Body of pancreas (tissue), 4 donors: Measurements from ENCODE around the gene CYBC1. TPM values are rescaled to one million over a fixed set of nuclear protein-coding genes. Genes with fewer than 3 reads are reported as not detected.
"Not testable (repeated sequence)": the region's sequence is repeated elsewhere in the genome, so short reads cannot be mapped to it uniquely, and the experiment has no call there.

Source experiments
- ATAC-seq: fragments of 150-250 bp; one replicate; pipeline ENCODE4 v1.9.1; 2016
- DNase-seq, 4 donors: peaks; one replicate each; pipeline ENCODE4 v3.0.0-alpha.2; 2019
- H3K27ac ChIP-seq, 4 donors: fragments of 200-600 bp; sonication (generic); 1 replicate in 3 of 4; 2 replicates in 1 of 4; pipeline versions ENCODE4 v1.5.1 to v1.6.1; 2016 to 2019; ENCODE audit warnings: mild to moderate bottlenecking in 1 of 4, mixed read lengths in 1 of 4, moderate library complexity in 1 of 4
- H3K27me3 ChIP-seq, 2 donors: fragments of 200-600 bp; sonication (generic); one replicate each; pipeline ENCODE4 v1.6.0; 2016; ENCODE audit warnings: mild to moderate bottlenecking in 1 of 2
- H3K36me3 ChIP-seq, 2 donors: fragments of 200-600 bp; sonication (generic); replicated peaks in 1 of 2; 2 replicates each; pipeline ENCODE4 v1.5.1; 2016; ENCODE audit warnings: low read depth in 2 of 2; ENCODE audit not compliant: insufficient read depth in 1 of 2
- H3K4me1 ChIP-seq: fragments of 200-600 bp; sonication (generic); one replicate; pipeline ENCODE4 v1.6.0; 2016
- H3K4me3 ChIP-seq, 2 donors: fragments of 200-600 bp; sonication (generic); 1 replicate in 1 of 2; 2 replicates in 1 of 2; pipeline ENCODE4 v1.5.1; 2016 to 2019
- H3K9me3 ChIP-seq, 3 donors: fragments of 200-600 bp; sonication (generic); 1 replicate in 2 of 3; 2 replicates in 1 of 3; pipeline ENCODE4 v1.5.1; 2016
- POLR2A ChIP-seq, 3 donors: fragments of 450-650 bp; IDR thresholded peaks; one replicate each; pipeline ENCODE4 v1.6.1; 2016; ENCODE audit warnings: antibody characterized with exemption in 3 of 3, mild to moderate bottlenecking in 2 of 3
- WGBS, 2 donors: methylation state at CpG; one replicate each; pipeline ENCODE4 v1.1.5; 2017; 5-methylcytosine and 5-hydroxymethylcytosine counted together
- intact Hi-C: fragments of 100-400 bp; cut with DNase I; formaldehyde crosslinking; loops from one replicate; pipeline ENCODE4 v1.15.1; 2023
- total RNA-seq, 2 donors: library from RNA; depleted of rRNA; stranded (reverse); fragments of >200 nt; gene quantifications; one replicate each; pipeline ENCODE4 v1.1.0, GENCODE V29; 2016
- TF ChIP-seq, protein P1 (sequence below), 7 experiments: fragments of 450-650 bp in 4 of 7; fragments of 200-600 bp in 3 of 7; sonication (generic) in 3 of 7; IDR thresholded peaks; one replicate each; pipeline ENCODE4 v1.5.1; 2016 to 2019; ENCODE audit warnings: antibody characterized with exemption in 7 of 7

The CYBC1 gene
- total RNA-seq, 2 donors from 2014 or later, result 53.1 to 68.2 TPM

DNA sequence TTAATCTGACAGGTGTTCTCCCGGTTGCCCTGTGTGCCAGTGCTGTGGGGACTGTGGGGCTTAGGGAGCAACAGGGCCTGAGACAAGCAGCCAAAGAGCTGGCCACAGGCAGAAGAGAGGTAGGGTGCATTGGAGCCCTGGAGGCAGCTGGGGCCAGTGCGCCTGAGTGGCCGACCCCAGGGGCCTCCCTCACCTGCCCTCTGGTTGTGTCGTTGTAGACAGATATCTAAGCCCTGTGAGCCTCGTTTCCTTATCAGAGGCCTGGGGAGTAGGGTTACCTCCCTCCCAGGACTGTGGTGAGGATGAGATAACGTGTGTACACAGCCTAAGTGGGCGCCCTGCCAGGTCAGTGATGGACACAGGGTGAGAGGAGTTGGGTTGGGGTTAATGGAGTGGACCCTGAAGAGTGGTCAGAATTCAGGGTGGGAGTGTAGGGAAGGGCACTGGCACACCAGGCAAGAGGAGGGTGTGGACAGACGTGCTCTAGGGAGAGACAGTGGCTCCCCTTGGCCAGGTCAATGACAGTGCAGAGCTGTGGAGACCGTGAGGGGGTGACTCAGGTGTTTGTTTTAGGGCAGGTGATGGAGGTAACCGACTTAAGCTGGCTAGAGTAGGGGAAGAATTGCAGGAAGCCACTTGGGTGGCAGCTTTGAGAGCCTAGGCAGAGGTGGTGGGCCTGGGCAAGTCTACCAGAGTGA is 11.4 kb upstream of the CYBC1 start:
- DNase-seq (peak in 3 of 4 donors; percentile 41 to 64 (median 62)), ATAC-seq (no peak)
- intact Hi-C loops, result no loop called here
- Histone ChIP-seq H3K4me1 (peaks cover 52% of the 10 kb centered on the region), H3K4me3 (no peak overlapping the region), H3K27me3 (no peaks in the 10 kb centered on the region), H3K27ac (peak overlapping the region in 3 of 4 donors; percentile 19 to 53 (median 50)), H3K36me3 (peaks cover 0 to 5% of the 10 kb centered on the region in 2 donors), H3K9me3 (no peaks in the 10 kb centered on the region)
- TF ChIP-seq, protein P1, sequence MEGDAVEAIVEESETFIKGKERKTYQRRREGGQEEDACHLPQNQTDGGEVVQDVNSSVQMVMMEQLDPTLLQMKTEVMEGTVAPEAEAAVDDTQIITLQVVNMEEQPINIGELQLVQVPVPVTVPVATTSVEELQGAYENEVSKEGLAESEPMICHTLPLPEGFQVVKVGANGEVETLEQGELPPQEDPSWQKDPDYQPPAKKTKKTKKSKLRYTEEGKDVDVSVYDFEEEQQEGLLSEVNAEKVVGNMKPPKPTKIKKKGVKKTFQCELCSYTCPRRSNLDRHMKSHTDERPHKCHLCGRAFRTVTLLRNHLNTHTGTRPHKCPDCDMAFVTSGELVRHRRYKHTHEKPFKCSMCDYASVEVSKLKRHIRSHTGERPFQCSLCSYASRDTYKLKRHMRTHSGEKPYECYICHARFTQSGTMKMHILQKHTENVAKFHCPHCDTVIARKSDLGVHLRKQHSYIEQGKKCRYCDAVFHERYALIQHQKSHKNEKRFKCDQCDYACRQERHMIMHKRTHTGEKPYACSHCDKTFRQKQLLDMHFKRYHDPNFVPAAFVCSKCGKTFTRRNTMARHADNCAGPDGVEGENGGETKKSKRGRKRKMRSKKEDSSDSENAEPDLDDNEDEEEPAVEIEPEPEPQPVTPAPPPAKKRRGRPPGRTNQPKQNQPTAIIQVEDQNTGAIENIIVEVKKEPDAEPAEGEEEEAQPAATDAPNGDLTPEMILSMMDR (IDR thresholded peaks at IDR 0.05), result no peak
- TF ChIP-seq POLR2A (IDR thresholded peaks at IDR 0.05), result no peak
- 23 to 36% methylated on average over 7 to 10 of the region's 10 CpGs for WGBS, 2 donors

DNA sequence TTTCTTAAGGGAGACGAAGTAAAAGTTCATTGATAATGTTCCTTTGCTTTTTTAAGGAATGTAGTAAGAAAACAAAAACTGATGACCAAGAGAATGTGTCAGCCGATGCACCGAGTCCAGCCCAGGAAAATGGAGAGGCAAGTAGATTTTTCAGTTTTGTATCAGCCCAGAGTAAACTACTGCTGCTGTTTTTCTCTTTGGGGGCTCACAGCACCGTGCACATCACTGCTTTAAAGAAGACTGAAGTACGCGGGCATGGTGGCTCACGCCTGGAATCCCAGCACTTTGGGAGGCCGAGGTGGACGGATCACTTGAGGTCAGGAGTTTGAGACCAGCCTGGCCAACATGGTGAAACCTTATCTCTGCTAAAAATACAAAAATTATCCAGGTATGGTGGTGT is 9.4 kb upstream of the CYBC1 start:
- intact Hi-C loops, ATAC-seq, H3K36me3 ChIP-seq, H3K27me3 ChIP-seq, H3K27ac ChIP-seq, H3K9me3 ChIP-seq, H3K4me3 ChIP-seq, DNase-seq: not testable (repeated sequence)
- 88 to 94% methylated on average over 9 of the region's 9 CpGs for WGBS, 2 donors
- peaks cover 59% of the 10 kb centered on the region for H3K4me1 ChIP-seq

DNA sequence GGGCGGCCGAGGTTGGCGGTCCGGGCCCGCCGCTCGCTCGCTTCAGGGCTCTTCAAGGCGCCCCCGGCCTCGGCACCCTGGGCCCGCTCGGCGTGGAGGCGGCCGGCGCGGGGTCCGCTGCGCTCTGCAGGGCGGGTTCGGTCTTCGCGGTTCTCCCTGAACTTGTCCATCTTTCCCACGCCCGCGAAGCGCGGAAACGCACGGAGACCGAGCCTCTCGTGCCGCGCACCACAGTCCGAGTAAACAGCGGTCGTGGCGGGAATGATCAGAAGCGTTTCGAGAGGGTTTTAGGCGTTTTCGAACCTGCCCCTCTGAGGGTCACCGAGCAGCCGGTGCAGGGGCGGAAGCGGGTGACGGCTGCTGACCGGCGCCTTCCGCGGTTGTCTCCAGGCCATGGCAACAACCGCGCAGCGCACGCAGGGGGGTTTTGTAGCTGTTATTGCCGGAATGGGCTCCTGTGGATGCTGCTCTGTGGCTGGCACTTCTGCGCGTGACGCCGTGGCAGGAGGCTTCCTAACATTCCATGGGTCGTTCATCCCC is 8.4 kb upstream of the CYBC1 start:
- Histone ChIP-seq H3K27me3 (no peaks in the 10 kb centered on the region), H3K4me1 (peaks cover 54% of the 10 kb centered on the region), H3K36me3 (no peaks in the 10 kb centered on the region), H3K27ac (peak overlapping the region; percentile 100), H3K9me3 (no peaks in the 10 kb centered on the region), H3K4me3 (peak overlapping the region; percentile 51 to 76)
- ATAC-seq (no peak), DNase-seq (peak in 1 of 4 donors; percentile 36)
- intact Hi-C loops, result no loop called here
- TF ChIP-seq POLR2A (IDR thresholded peaks at IDR 0.05), result no peak
- TF ChIP-seq, protein P1 (IDR thresholded peaks at IDR 0.05), result no peak
- WGBS, 2 donors, result 0% methylated on average over 14 to 59 of the region's 62 CpGs

DNA sequence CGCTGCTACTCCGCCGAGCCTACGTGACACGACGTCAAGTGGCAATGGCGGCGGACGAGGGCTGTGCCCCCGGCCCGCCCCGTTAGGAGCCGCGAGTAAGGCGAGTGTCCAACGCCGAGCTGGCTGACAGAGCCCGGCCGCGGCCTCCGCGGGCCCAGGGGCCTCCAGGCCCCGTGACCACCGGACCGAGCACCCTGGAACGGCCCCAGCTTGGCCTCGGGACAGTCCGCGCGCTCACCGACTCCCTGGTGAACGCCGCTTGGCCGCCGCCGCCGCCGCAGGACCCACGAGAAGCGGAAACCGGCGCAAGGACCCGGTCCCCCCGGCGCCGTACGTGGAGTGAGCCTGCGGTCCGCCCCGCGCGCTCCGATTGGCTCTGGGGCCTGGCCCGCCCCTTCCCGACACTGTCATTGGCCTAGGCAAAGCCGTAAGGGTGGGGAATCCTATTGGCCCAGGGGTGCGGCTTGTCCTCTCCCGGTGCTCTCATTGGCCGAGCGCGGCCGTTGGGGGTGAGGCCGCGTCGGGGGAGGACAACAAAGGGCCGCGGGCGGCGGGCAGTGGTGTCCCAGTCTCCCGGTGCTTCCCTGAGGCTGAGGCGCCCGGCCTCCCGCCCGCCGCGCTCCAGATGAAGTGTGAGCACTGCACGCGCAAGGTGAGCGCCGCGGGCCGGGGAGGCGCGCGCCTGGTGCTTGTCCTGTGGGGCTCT is 7.8 kb upstream of the CYBC1 start, which contains the start of gene NARF:
NARF (plus strand) TSS at position 563 of the 706 bp plus-strand sequence; CDS start at position 626, 63 bp downstream.
- Histone ChIP-seq H3K36me3 (no peaks in the 10 kb centered on the region), H3K4me1 (peaks cover 48% of the 10 kb centered on the region), H3K4me3 (peak within 1 kb of the TSS; percentile 51 to 76), H3K27me3 (no peaks in the 10 kb centered on the region), H3K27ac (peak within 1 kb of the TSS; percentile 100), H3K9me3 (no peaks in the 10 kb centered on the region)
- DNase-seq (peak; percentile 96 to 98 (median 98)), ATAC-seq (peak; percentile 97)
- TF ChIP-seq, protein P1 (IDR thresholded peaks at IDR 0.05), result peak in 1 of 7 experiments; percentile 9
- TF ChIP-seq POLR2A (IDR thresholded peaks at IDR 0.05), result peak; percentile 98
- intact Hi-C loops, result no loop called here
- WGBS, 2 donors, result 0% methylated on average over 1 to 85 of the region's 85 CpGs

DNA sequence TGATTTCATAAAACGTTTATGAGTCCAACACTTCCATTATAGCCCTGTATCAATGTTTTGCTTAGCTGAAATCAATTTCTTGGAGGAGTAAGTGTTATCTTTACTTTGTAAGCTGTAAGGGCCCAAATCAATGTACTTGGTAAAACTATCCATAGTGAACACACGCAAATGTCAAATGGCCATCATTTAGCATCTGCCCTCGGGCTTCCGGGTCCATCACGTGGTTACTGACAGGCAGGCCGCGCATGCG is 7.3 kb upstream of the CYBC1 start:
- Histone ChIP-seq H3K36me3 (no peaks in the 10 kb centered on the region), H3K9me3 (no peaks in the 10 kb centered on the region), H3K27me3 (no peaks in the 10 kb centered on the region), H3K4me1 (peaks cover 46% of the 10 kb centered on the region), H3K27ac (peak overlapping the region; percentile 100), H3K4me3 (peak overlapping the region; percentile 45 to 76)
- intact Hi-C loops, result no loop called here
- DNase-seq, result peak in 1 of 4 donors; percentile 94
- ATAC-seq, result no peak
- WGBS, 2 donors, result 0% methylated on average over 5 to 8 of the region's 8 CpGs
- TF ChIP-seq POLR2A (IDR thresholded peaks at IDR 0.05), result no peak
- TF ChIP-seq, protein P1 (IDR thresholded peaks at IDR 0.05), result no peak
